Measurements from ENCODE around the gene AS3MT. TPM values are rescaled to one million over a fixed set of nuclear protein-coding genes. Genes with fewer than 3 reads are reported as not detected.

Gene AS3MT
- total RNA-seq, 1 experiment from 2014 or later: 9.3 TPM

- TF ChIP-seq HMGXB4 (CRISPR knock-in tag; IDR thresholded peaks at IDR 0.05) (no peak), GABPB1 (CRISPR knock-in tag; IDR thresholded peaks at IDR 0.05) (no peak), E2F4 (CRISPR knock-in tag; IDR thresholded peaks at IDR 0.05; ENCODE audit: borderline replicate concordance, low read depth) (peak; percentile 46; the same call in 1 of the 2 replicates), JAZF1 (CRISPR knock-in tag; IDR thresholded peaks at IDR 0.05) (no peak), IRF1 (CRISPR knock-in tag; IDR thresholded peaks at IDR 0.05) (peak; percentile 81; the same call in 1 of the 2 replicates), ZNF396 (CRISPR knock-in tag; IDR thresholded peaks at IDR 0.05; ENCODE audit: borderline replicate concordance) (no peak), ZBTB43 (CRISPR knock-in tag; IDR thresholded peaks at IDR 0.05) (no peak; the same call in 1 of the 2 replicates), JUN (CRISPR knock-in tag; IDR thresholded peaks at IDR 0.05) (peak; percentile 94), TEAD1 (CRISPR knock-in tag; IDR thresholded peaks at IDR 0.05) (peak; percentile 75; the same call in 1 of the 2 replicates), NR2C2 (CRISPR knock-in tag; IDR thresholded peaks at IDR 0.05) (peak; percentile 71), NR3C1 (CRISPR knock-in tag; conservative IDR thresholded peaks at IDR 0.05; ENCODE audit: low read depth) (no peak), ARID4B (CRISPR knock-in tag; IDR thresholded peaks at IDR 0.05; ENCODE audit: borderline replicate concordance) (peak; percentile 89), RELA (CRISPR knock-in tag; IDR thresholded peaks at IDR 0.05; ENCODE audit: borderline replicate concordance) (peak; percentile 91; the same call in 1 of the 2 replicates), HMGA2 (CRISPR knock-in tag; IDR thresholded peaks at IDR 0.05) (no peak), FOXK1 (CRISPR knock-in tag; IDR thresholded peaks at IDR 0.05) (peak; percentile 79), TP53 (CRISPR knock-in tag; IDR thresholded peaks at IDR 0.05) (peak; percentile 69; the same call in 1 of the 2 replicates), MXD4 (CRISPR knock-in tag; IDR thresholded peaks at IDR 0.05; ENCODE audit: borderline replicate concordance) (no peak), PREB (CRISPR knock-in tag; IDR thresholded peaks at IDR 0.05; ENCODE audit: borderline replicate concordance) (no peak), NFYB (CRISPR knock-in tag; conservative IDR thresholded peaks at IDR 0.05; ENCODE audit: low read depth) (peak; percentile 32), ATF6 (CRISPR knock-in tag; IDR thresholded peaks at IDR 0.05) (no peak), CREB1 (CRISPR knock-in tag; IDR thresholded peaks at IDR 0.05) (peak; percentile 94)
- TF ChIP-seq, protein P1, sequence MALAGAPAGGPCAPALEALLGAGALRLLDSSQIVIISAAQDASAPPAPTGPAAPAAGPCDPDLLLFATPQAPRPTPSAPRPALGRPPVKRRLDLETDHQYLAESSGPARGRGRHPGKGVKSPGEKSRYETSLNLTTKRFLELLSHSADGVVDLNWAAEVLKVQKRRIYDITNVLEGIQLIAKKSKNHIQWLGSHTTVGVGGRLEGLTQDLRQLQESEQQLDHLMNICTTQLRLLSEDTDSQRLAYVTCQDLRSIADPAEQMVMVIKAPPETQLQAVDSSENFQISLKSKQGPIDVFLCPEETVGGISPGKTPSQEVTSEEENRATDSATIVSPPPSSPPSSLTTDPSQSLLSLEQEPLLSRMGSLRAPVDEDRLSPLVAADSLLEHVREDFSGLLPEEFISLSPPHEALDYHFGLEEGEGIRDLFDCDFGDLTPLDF (CRISPR knock-in tag; IDR thresholded peaks at IDR 0.05): peak; percentile 86; the same call in 1 of the 2 replicates
- TF ChIP-seq, protein P2, sequence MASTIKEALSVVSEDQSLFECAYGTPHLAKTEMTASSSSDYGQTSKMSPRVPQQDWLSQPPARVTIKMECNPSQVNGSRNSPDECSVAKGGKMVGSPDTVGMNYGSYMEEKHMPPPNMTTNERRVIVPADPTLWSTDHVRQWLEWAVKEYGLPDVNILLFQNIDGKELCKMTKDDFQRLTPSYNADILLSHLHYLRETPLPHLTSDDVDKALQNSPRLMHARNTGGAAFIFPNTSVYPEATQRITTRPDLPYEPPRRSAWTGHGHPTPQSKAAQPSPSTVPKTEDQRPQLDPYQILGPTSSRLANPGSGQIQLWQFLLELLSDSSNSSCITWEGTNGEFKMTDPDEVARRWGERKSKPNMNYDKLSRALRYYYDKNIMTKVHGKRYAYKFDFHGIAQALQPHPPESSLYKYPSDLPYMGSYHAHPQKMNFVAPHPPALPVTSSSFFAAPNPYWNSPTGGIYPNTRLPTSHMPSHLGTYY (CRISPR knock-in tag; IDR thresholded peaks at IDR 0.05): no peak
These were observed 50.1 kb downstream of the AS3MT start (continued) for GRCh38 chr10:102919246-102919959.

All from WTC11 (cell line).